ENCODE measurements around the gene WHRN.

- no peak for TF ChIP-seq CTCF (IDR thresholded peaks at IDR 0.05)
- TF ChIP-seq POLR2A (IDR thresholded peaks at IDR 0.05): no peak
- no peak for TF ChIP-seq POLR2AphosphoS5 (IDR thresholded peaks at IDR 0.05)
- TF ChIP-seq EP300 (IDR thresholded peaks at IDR 0.05): no peak
Measured at GRCh38 chr9:114450181-114450580, 55.1 kb downstream of the WHRN start.
